ENCODE data around the gene PDAP1. TPM values are rescaled to one million over a fixed set of nuclear protein-coding genes. Genes with fewer than 3 reads are reported as not detected.

PDAP1 gene
- total and polyA plus RNA-seq, 2 experiments from 2014 or later, result 93.1 to 134 TPM

GRCh38 chr7:99380823-99381663, 27.4 kb downstream of the PDAP1 start:
- H3K4me1 ChIP-seq (ENCODE audit: insufficient read depth), result 0 out of 2 replicates have a peak, but pooled peaks cover 10% of the 10 kb centered on the region
- peaks cover 13% of the 10 kb centered on the region for H3K27me3 Mint-ChIP-seq (ENCODE audit: insufficient read depth, low read depth, poor library complexity)
- no peak overlapping the region for H3K27ac ChIP-seq (ENCODE audit: low read depth)
- H3K27me3 ChIP-seq (ENCODE audit: insufficient read depth), result no peaks in the 10 kb centered on the region
- no peak overlapping the region for H3K4me2 ChIP-seq
- no peak for TF ChIP-seq ZNF331 (CRISPR knock-in tag; IDR thresholded peaks at IDR 0.05; ENCODE audit: low read depth)
- TF ChIP-seq NANOG (IDR thresholded peaks at IDR 0.05; ENCODE audit: borderline replicate concordance), result no peak
- TF ChIP-seq JUNB (IDR thresholded peaks at IDR 0.05; ENCODE audit: unreplicated experiment), result no peak
- TF ChIP-seq POLR2AphosphoS5 (IDR thresholded peaks at IDR 0.05; ENCODE audit: low read depth), result no peak
- no peak for TF ChIP-seq EZH2 (IDR thresholded peaks at IDR 0.05; ENCODE audit: low read depth, unreplicated experiment)
- TF ChIP-seq CTCF (conservative IDR thresholded peaks at IDR 0.05; ENCODE audit: low read depth in 2 of 2), result no peak
- TF ChIP-seq ZNF114 (CRISPR knock-in tag; IDR thresholded peaks at IDR 0.05), result no peak
- TF ChIP-seq ZNF462 (CRISPR knock-in tag; IDR thresholded peaks at IDR 0.05), result no peak
- TF ChIP-seq STAT1 (IDR thresholded peaks at IDR 0.05; ENCODE audit: unreplicated experiment), result no peak
- TF ChIP-seq, protein P1, sequence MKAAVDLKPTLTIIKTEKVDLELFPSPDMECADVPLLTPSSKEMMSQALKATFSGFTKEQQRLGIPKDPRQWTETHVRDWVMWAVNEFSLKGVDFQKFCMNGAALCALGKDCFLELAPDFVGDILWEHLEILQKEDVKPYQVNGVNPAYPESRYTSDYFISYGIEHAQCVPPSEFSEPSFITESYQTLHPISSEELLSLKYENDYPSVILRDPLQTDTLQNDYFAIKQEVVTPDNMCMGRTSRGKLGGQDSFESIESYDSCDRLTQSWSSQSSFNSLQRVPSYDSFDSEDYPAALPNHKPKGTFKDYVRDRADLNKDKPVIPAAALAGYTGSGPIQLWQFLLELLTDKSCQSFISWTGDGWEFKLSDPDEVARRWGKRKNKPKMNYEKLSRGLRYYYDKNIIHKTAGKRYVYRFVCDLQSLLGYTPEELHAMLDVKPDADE (IDR thresholded peaks at IDR 0.05), result no peak
- no peak for TF ChIP-seq REST (IDR thresholded peaks at IDR 0.05; ENCODE audit: unreplicated experiment)
- TF ChIP-seq CREB1 (CRISPR knock-in tag; IDR thresholded peaks at IDR 0.05; ENCODE audit: low read depth), result no peak
- DNase-seq (ENCODE audit: low spot score) (no peak), ATAC-seq (no peak)
- H3K36me3 Mint-ChIP-seq (ENCODE audit: low read depth), result peaks cover 12% of the 10 kb centered on the region
- H3K36me3 ChIP-seq (ENCODE audit: insufficient read depth), result no peaks in the 10 kb centered on the region
- peaks cover 19% of the 10 kb centered on the region for H3K79me2 ChIP-seq (replicated peaks; ENCODE audit: insufficient read depth)
- peaks cover 14% of the 10 kb centered on the region for H3K4me1 Mint-ChIP-seq
- peak overlapping the region; percentile 72; the same call in 1 of the 2 replicates for H3K27ac Mint-ChIP-seq
- H3K9me3 Mint-ChIP-seq, result no peaks in the 10 kb centered on the region
- H3F3A ChIP-seq (replicated peaks; ENCODE audit: low read depth), result no peaks in the 10 kb centered on the region
- H2AFZ ChIP-seq, result no peak overlapping the region
- no peak overlapping the region for H3K4me3 ChIP-seq
- no peaks in the 10 kb centered on the region for H3K9me2 ChIP-seq (ENCODE audit: insufficient read depth)
- H3K4me3 Mint-ChIP-seq, result no peak overlapping the region
- peaks cover 22% of the 10 kb centered on the region for H4K20me1 ChIP-seq (replicated peaks; ENCODE audit: insufficient read depth)
